ENCODE data around the gene CDC45. TPM values are rescaled to one million over a fixed set of nuclear protein-coding genes. Genes with fewer than 3 reads are reported as not detected.

The CDC45 gene
- total and polyA plus RNA-seq, 3 donors from 2014 or later, result 38.8 to 47.2 (median 43.7) TPM

GRCh38 chr22:19464975-19465374 is 14.7 kb upstream of the CDC45 start:
- 80 to 100% methylated on average over 4 of the region's 4 CpGs for WGBS, 2 donors
- Histone ChIP-seq H3K36me3 (ENCODE audit: low read depth, missing control alignments) (no peaks in the 10 kb centered on the region), H3K9me3 (no peaks in the 10 kb centered on the region), H3K27ac (no peak overlapping the region), H3K4me1 (no peaks in the 10 kb centered on the region), H3K27me3 (no peaks in the 10 kb centered on the region), H3K4me3 (no peak overlapping the region)
- TF ChIP-seq POLR2A (IDR thresholded peaks at IDR 0.05) (no peak), CTCF (IDR thresholded peaks at IDR 0.05) (no peak)
- no peak for DNase-seq
- intact Hi-C loops (cut with DNase I; ENCODE audit: low total_unique reads), result no loop called here

GRCh38 chr22:19466126-19466716 is 13.5 kb upstream of the CDC45 start:
- TF ChIP-seq CTCF (IDR thresholded peaks at IDR 0.05) (no peak), POLR2A (IDR thresholded peaks at IDR 0.05) (no peak)
- 87 to 94% methylated on average over 14 of the region's 14 CpGs for WGBS, 2 donors
- H3K4me3 ChIP-seq, result no peak overlapping the region
- H3K9me3 ChIP-seq, result no peaks in the 10 kb centered on the region
- DNase-seq, result no peak
- intact Hi-C loops (cut with DNase I; ENCODE audit: low total_unique reads), result no loop called here
- H3K36me3 ChIP-seq (ENCODE audit: low read depth, missing control alignments), result no peaks in the 10 kb centered on the region
- no peaks in the 10 kb centered on the region for H3K4me1 ChIP-seq
- no peak overlapping the region for H3K27ac ChIP-seq
- H3K27me3 ChIP-seq, result no peaks in the 10 kb centered on the region

- Histone ChIP-seq H3K4me3 (no peak overlapping the region), H3K27me3 (no peaks in the 10 kb centered on the region), H3K4me1 (no peaks in the 10 kb centered on the region), H3K36me3 (ENCODE audit: low read depth, missing control alignments) (no peaks in the 10 kb centered on the region), H3K9me3 (no peaks in the 10 kb centered on the region), H3K27ac (no peak overlapping the region)
- no peak for DNase-seq
- TF ChIP-seq CTCF (IDR thresholded peaks at IDR 0.05) (no peak), POLR2A (IDR thresholded peaks at IDR 0.05) (no peak)
- intact Hi-C loops (cut with DNase I; ENCODE audit: low total_unique reads), result no loop called here
- 84 to 95% methylated on average over 9 of the region's 9 CpGs for WGBS, 2 donors
Observed at GRCh38 chr22:19466848-19467752, 12.6 kb upstream of the CDC45 start.

- 87 to 95% methylated on average over 6 of the region's 6 CpGs for WGBS, 2 donors
- intact Hi-C loops (cut with DNase I; ENCODE audit: low total_unique reads), result no loop called here
- no peak for DNase-seq
- no peaks in the 10 kb centered on the region for H3K27me3 ChIP-seq
- no peak overlapping the region for H3K27ac ChIP-seq
- H3K4me1 ChIP-seq, result no peaks in the 10 kb centered on the region
- no peaks in the 10 kb centered on the region for H3K9me3 ChIP-seq
- TF ChIP-seq CTCF (IDR thresholded peaks at IDR 0.05) (no peak), POLR2A (IDR thresholded peaks at IDR 0.05) (no peak)
- H3K4me3 ChIP-seq, result no peak overlapping the region
- no peaks in the 10 kb centered on the region for H3K36me3 ChIP-seq (ENCODE audit: low read depth, missing control alignments)
Observed at GRCh38 chr22:19467912-19468311, 11.8 kb upstream of the CDC45 start.

Data from testis (tissue), 3 donors.